ENCODE measurements around the gene ZCCHC7.

Gene ZCCHC7

GRCh38 chr9:37309136-37309535 is 188.8 kb downstream of the ZCCHC7 start:
- no peak overlapping the region for H3K4me3 ChIP-seq (ENCODE audit: low read depth, low read length)
- DNase-seq (ENCODE audit: low read depth, low spot score): no peak
- ChIA-PET CTCF (interaction anchor here (0.8 kb wide), 1 partner anchor 10 kb away, joined by 3 read pairs; no protein-coding TSS in a partner anchor), POLR2A (no interaction called here)
- peak; percentile 11 for TF ChIP-seq CTCF (IDR thresholded peaks at IDR 0.05; ENCODE audit: insufficient read depth, low read length, missing control alignments)

GRCh38 chr9:37311938-37312708 is 191.7 kb downstream of the ZCCHC7 start:
- POLR2A ChIA-PET: no interaction called here
- H3K4me3 ChIP-seq (ENCODE audit: low read depth, low read length): no peak overlapping the region
- CTCF ChIA-PET: no interaction called here
- TF ChIP-seq CTCF (IDR thresholded peaks at IDR 0.05; ENCODE audit: insufficient read depth, low read length, missing control alignments): no peak
- DNase-seq (ENCODE audit: low read depth, low spot score): no peak

- H3K4me3 ChIP-seq (ENCODE audit: low read depth, low read length): no peak overlapping the region
- DNase-seq (ENCODE audit: low read depth, low spot score): no peak
- ChIA-PET POLR2A (no interaction called here), CTCF (interaction anchor here (1.6 kb wide), 1 partner anchor 10 kb away, joined by 4 read pairs; no protein-coding TSS in a partner anchor)
- TF ChIP-seq CTCF (IDR thresholded peaks at IDR 0.05; ENCODE audit: insufficient read depth, low read length, missing control alignments): no peak
These were observed 203.9 kb downstream of the ZCCHC7 start for GRCh38 chr9:37324261-37324683.

GRCh38 chr9:37324691-37325490 is 204.5 kb downstream of the ZCCHC7 start:
- CTCF ChIA-PET: no interaction called here
- TF ChIP-seq CTCF (IDR thresholded peaks at IDR 0.05; ENCODE audit: insufficient read depth, low read length, missing control alignments): no peak
- POLR2A ChIA-PET: no interaction called here

GRCh38 chr9:37325778-37326177 is 205.4 kb downstream of the ZCCHC7 start:
- no peak overlapping the region for H3K4me3 ChIP-seq (ENCODE audit: low read depth, low read length)
- TF ChIP-seq CTCF (IDR thresholded peaks at IDR 0.05; ENCODE audit: insufficient read depth, low read length, missing control alignments): no peak
- CTCF ChIA-PET: interaction anchor here (1.1 kb wide), 1 partner anchor 16 kb away, joined by 4 read pairs; no protein-coding TSS in a partner anchor
- no peak for DNase-seq (ENCODE audit: low read depth, low spot score)
- POLR2A ChIA-PET: no interaction called here

More at GRCh38 chr9:37324691-37325490, 204.5 kb downstream of the ZCCHC7 start:
- DNase-seq (ENCODE audit: low read depth, low spot score): no peak
- H3K4me3 ChIP-seq (ENCODE audit: low read depth, low read length): no peak overlapping the region

GRCh38 chr9:37327553-37327952 is 207.2 kb downstream of the ZCCHC7 start:
- DNase-seq (ENCODE audit: low read depth, low spot score): no peak
- ChIA-PET CTCF (interaction anchor here (1.1 to 4.3 kb wide), 2 partner anchors 12 to 454 kb away, joined by 4 to 37 read pairs; no protein-coding TSS in a partner anchor), POLR2A (no interaction called here)
- H3K4me3 ChIP-seq (ENCODE audit: low read depth, low read length): no peak overlapping the region
- TF ChIP-seq CTCF (IDR thresholded peaks at IDR 0.05; ENCODE audit: insufficient read depth, low read length, missing control alignments): no peak

Data from AG04449 (cell line).